ENCODE data around the gene MPPE1.

The MPPE1 gene

DNA sequence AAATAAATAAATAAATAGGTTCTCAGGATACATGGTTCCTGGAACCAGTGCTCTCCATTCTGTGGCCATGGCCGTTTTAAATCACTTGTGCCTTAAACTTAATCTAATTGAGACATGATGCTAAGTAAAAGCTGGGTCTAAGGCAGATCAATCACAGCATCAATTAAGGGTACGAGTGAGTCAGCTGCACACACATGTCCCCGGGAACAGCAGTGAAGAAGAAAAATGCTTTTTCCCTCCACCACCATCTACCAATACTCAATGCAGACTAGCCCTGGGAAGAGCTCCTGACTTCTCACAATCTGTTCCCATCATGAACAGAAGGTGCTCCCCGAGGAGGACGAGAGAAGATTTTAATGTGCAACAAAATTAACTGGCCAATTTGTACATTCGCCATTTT, 63.7 kb downstream of the MPPE1 start:
- no peak for DNase-seq (ENCODE audit: low read depth)
- no peak overlapping the region for H3K4me3 ChIP-seq (ENCODE audit: low read length)
- TF ChIP-seq, protein P1, sequence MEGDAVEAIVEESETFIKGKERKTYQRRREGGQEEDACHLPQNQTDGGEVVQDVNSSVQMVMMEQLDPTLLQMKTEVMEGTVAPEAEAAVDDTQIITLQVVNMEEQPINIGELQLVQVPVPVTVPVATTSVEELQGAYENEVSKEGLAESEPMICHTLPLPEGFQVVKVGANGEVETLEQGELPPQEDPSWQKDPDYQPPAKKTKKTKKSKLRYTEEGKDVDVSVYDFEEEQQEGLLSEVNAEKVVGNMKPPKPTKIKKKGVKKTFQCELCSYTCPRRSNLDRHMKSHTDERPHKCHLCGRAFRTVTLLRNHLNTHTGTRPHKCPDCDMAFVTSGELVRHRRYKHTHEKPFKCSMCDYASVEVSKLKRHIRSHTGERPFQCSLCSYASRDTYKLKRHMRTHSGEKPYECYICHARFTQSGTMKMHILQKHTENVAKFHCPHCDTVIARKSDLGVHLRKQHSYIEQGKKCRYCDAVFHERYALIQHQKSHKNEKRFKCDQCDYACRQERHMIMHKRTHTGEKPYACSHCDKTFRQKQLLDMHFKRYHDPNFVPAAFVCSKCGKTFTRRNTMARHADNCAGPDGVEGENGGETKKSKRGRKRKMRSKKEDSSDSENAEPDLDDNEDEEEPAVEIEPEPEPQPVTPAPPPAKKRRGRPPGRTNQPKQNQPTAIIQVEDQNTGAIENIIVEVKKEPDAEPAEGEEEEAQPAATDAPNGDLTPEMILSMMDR (conservative IDR thresholded peaks at IDR 0.05; ENCODE audit: low read depth, low read length) = no peak

DNA sequence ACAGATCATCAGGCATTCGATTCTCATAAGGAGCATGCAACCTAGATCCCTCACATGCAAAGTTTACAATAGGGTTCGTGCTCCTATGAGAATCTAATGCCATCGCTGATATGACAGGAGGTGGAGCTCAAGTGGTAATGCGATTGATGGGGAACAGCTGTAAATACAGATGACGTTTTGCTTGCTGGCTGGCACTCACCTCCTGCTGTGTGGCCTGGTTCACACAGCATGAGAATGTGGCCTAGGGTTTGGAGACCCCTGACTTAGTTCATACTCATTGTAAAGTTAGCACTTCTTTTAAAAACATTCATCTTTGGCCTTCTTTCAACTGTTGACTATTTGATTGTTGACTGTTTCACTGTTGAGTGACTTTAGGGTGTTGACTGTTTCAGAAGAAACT, 65.6 kb downstream of the MPPE1 start:
- no peak overlapping the region for H3K4me3 ChIP-seq (ENCODE audit: low read length)
- no peak for DNase-seq (ENCODE audit: low read depth)
- TF ChIP-seq, protein P1 (conservative IDR thresholded peaks at IDR 0.05; ENCODE audit: low read depth, low read length) = no peak

DNA sequence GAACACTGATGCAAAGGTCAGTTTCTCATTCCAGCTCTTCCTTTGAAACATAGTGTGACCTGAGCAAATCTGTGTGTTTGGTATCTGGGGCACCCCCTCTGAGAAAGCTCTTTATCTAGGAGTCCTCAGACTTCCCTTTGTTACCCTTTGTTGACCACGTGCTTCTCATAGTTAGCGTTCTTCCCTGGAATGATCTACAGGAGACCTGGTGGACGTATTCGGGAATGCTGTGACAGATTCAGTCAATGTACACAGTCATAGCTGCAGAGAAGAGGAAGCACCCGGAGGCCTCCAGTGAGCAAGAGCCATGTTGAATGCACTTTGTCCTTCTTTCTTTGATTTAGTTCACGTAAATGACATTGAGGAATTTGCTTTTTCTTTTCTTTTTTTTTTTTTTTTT, 67.6 kb downstream of the MPPE1 start:
- DNase-seq (ENCODE audit: low read depth) = no peak
- H3K4me3 ChIP-seq (ENCODE audit: low read length) = no peak overlapping the region
- TF ChIP-seq, protein P1 (conservative IDR thresholded peaks at IDR 0.05; ENCODE audit: low read depth, low read length) = no peak

DNA sequence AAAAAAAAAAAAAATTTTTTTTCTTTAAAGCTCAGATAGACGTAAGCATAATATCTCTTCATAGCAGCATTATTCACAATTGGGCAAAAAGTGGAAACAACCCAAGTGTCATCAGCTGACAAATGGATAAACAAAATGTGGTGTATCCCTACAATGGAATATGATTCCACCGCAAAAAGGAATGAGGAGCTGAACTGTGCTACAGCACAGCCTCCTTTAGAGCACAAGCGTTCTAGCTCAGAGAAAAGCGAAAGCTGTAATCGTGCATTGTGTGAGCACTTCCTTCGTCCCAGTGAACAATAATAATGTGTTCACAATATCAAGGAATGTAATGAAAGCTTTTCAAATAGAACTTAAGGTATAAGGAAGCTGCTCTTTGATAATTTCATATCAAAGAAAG, 68.6 kb downstream of the MPPE1 start:
- no peak overlapping the region for H3K4me3 ChIP-seq (ENCODE audit: low read length)
- DNase-seq (ENCODE audit: low read depth) = no peak
- TF ChIP-seq, protein P1 (conservative IDR thresholded peaks at IDR 0.05; ENCODE audit: low read depth, low read length) = no peak

DNA sequence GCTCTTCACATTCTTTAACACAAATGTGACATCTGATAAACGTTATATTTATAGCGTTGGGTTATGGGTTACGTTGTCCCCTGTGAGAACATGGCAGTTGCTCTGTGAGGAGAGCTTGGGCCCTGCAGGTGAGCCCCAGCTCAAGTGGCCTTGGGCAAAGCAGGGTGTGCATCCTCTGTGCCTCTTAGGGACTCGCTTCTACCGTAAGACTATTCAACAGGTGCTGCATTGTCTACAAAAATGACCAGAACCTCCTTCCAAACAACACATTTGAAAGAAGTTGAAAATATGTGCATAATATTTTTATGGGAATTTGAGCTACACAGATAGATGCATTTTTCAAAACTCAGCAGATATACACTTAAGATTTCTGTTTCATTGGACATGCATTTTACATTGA, 73.3 kb downstream of the MPPE1 start:
- H3K4me3 ChIP-seq (ENCODE audit: low read length) = no peak overlapping the region
- TF ChIP-seq, protein P1 (conservative IDR thresholded peaks at IDR 0.05; ENCODE audit: low read depth, low read length) = no peak
- DNase-seq (ENCODE audit: low read depth) = no peak
